ENCODE results near the gene WDR38.

Gene WDR38

DNA sequence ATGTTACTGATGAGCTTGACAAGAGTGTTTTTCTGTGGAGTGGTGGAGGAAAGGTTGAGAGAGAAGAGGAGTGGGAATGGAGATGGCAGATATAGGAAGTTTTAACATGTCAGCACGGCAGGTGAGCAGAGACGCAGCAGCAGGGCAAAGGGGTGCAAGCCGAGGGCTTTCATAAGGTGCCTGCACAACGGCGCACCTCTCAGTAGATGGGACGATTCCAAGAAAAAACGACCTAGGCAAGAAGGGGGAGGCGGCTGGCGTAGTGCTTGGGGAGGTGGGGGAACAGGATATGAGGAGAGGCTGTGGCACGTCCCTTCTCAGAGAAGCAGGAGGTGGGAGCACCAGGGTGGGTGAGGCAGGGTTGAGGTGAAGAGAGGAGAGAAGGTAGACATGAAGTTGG, 33.2 kb downstream of the WDR38 start:
- DNase-seq, result no peak

DNA sequence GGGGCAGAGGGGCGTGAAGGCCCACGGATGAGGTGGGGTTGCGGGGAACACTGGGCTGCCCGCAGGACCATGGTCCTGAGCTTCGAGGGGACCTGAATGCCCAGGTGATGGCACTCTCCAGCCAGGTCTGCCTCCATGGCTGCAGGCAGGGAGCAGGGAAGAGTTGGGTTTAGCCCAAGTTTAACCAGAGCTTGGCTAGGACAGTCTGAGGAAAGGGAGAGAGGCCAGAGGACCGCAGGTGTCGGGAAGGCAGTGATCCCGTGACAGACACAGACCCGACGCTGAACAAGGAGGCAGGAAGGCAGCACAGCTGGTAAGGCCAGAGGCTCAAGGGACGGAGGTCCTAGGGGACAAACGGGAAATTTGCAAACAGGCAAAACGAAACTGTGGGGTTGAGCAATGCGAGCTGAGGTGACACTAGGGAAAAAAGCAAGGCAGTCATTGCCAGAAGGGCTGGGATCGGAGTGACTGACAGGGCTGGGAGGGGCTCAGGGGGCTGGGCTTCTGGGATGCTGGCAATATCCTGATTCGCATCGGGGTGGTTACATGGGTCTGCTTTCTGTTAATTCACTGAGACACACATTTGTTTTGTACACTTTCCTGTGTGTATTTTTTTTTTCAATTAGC, 33.7 kb downstream of the WDR38 start:
- no peak for DNase-seq

DNA sequence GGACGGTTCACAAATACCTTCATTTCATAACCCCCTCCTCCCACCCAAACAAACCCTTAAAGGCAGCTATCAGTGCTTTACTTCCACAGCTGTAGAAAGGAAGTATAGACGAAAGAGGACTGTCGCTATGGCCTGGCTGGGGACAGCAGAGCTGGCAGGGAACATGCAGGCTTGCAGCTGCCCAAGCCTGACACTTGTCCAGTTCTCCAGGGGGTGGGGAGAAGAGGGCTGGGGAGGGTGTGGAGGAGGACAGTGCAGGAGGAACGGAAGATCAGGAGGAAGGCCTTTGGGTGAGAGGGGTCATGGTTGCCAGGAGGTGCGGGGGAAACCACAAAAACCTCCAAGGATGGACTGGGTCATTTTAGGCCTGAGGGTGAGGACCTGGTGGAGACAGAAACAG, 34.6 kb downstream of the WDR38 start:
- no peak for DNase-seq

DNA sequence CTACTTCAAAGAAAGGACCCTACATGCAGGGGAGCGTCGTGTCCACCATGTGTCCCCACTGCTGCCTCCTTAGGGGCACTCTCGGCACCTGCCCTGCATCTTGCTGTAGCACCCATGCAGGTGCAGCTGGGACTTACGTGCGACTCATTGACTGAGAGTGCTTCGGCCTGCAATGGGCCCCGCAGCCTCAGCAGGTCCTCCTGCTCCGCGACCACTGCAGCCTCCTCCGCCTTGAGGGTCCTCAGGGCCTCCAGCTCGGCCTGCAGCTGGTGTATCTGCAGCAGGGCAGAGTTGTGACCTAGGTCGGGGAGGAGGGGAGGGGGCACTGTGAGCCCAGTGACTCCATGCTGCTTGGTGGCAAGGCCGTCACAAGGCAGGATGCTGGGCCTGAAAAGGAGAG, 35.7 kb downstream of the WDR38 start:
- DNase-seq, result no peak

DNA sequence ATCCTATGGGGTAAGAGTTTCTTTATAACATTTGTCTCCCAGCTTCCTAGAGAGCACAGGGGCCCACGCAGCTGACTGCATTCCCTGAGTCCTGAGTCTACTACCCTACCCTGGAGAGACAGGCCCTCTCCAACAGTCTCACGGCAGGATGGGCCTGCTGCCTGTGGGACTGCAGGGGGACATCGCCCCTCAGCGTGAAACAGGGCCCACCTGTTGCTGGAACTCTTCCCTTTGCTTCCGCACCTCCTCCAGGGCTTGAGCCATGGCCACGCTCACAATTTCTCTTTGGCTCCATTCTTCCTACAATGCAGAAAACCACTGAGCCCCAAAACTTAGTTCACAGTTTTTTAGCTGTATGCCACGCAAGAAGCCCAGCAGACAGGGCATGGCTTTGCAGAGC, 36.9 kb downstream of the WDR38 start:
- no peak for DNase-seq

DNA sequence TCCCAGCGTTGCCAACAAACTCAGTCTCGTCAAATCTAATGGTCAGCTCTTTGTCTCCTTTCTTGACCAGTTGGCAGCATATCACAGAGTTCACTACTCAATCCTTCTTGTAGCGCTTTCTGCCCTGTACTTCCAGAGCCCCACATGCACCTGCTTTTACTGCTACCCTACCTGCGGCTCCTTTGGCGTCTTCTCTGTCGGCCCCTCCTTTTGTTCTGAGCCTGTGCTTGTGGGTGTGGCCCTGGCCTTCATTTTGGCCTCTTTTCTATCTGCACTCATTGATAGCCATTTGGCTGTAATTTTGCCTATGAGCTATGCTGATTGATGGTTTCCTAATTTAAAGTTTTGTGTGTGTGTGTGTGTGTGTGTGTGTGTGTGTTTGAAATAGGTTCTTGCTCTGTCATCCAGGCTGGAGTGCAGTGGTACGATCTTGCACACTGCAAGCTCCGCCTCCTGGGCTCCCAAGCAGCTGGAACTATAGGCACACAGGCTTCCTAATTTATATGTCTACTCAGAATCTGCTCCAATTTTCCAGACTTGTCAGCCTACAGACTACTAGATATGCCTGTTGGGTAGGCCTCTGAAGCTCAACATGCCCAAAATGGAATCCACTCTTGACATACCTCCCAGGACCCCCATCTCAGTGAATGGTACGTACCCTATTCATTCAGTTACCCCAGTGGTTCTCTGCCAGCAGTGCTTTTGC, 40.9 kb downstream of the WDR38 start:
- no peak for DNase-seq

DNA sequence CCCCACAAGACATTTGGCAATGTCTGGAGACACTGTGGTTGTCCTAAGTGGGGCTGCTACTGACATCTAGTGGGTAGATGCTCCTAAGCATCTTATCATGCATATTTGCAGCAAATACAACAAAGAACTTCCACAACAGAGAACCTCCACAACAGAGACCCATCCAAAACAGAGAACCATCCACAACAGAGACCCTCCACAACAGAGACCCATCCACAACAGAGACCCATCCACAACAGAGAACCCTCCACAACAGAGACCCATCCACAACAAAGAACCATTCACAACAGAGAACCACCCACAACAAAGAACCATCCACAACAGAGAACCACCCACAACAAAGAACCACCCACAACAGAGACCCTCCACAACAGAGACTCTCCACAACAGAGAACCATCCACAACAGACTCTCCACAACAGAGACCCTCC, 41.5 kb downstream of the WDR38 start:
- peak; percentile 63 for DNase-seq

DNA sequence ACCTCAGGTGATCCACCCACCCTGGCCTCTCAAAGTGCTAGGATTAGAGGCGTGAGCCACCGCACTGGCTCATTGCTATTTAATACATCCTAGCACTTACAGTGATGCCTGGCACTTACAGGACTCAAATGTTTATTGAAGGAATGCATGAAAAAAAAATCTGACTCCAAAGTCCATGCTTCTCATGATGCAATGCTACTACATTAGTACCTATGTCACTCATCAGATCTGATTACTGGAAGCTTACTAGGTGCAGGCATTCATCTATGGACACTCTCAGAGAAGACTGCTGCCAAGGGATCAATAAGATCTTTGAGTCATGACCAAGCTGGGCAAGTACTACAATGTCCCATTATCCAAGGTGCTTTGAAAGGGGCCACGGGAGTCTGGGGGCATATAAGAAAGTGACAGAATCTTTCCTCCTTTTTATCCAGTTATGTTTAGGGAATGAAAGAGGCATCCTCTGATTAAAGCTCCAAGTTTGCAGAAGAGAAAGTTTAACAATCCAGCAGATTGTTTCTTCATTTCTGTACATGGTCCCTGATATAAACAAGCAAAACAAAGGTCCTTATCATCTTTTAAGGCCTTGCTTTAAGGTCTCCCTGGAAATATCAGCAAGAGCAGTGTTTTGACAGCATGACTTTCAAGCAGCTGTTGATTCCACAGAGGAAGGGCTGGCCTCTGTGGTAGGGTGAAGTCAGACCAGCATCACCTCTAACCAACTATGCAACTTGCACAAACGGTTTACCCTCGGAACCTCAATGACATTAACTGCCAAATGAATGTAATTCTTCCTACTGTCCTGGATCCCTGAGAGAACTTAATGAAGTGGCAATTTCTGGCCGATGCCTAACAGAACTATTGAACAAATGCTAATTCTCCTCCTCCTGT, 44.6 kb downstream of the WDR38 start:
- DNase-seq, result no peak

DNA sequence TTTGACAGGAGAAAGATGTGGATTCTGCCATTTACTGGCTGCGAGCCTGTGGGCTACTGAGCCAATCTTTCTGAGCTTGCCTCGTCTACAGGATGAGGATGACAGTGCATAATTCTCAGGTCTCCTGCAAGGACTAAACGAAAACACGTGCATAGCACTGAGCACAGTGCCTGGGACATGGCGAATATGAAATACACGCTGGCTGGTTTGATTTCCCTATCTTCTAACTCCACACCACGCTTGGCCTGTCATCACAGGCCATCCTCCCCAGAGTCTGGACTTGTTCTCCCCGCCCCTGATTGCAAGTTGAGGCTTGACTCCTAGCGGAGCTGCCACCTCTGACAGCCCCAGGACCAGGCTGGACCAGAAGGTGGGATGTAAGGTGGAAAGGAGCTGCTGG, 46.6 kb downstream of the WDR38 start:
- DNase-seq, result no peak

DNA sequence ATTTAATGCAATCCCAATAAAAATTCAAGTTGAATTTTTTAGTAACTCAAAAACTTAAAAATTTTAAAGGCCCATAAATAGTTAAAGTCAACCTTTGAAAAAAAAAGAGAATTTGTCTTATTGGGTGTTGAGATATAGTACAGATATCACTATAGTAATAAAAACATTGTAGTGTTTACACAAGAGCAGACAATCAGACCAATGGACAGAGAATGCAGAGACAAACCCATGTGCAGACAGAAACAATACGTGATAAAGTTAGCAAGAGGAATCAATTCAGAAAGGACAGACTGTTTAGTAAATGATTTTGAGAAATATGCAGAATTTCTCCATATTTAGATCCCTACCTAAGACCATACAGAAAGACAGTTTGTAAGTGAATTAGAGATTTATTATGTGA, 53.7 kb downstream of the WDR38 start:
- DNase-seq, result no peak

Measured in RPMI8226 (cell line).